Activated naive CD4-positive, alpha-beta T cell treated with anti-CD3 and anti-CD28 coated beads for 36 hours (primary cell): ENCODE measurements around the gene ARHGAP21. TPM values are rescaled to one million over a fixed set of nuclear protein-coding genes. Genes with fewer than 3 reads are reported as not detected.
"Not testable (repeated sequence)": the region's sequence is repeated elsewhere in the genome, so short reads cannot be mapped to it uniquely, and the experiment has no call there.

Experiments
- CTCF ChIA-PET: fragments of 350-600 bp; sonication (Branson Sonifier 250); formaldehyde crosslinking; loops from one replicate; lab custom pipeline; 2021; ENCODE audit warnings: antibody characterized with exemption; lab: Charles Lee
- DNase-seq: peaks from one replicate; pipeline ENCODE4 v3.0.0-alpha.2; 2020
- H3K27ac Mint-ChIP-seq: one replicate; pipeline ENCODE4 v1.8.0; 2021; ENCODE audit warnings: mild to moderate bottlenecking, mixed read lengths
- H3K27me3 Mint-ChIP-seq: one replicate; pipeline ENCODE4 v1.8.0; 2021; ENCODE audit warnings: low read depth, mixed read lengths
- H3K36me3 Mint-ChIP-seq: one replicate; pipeline ENCODE4 v1.8.0; 2021; ENCODE audit warnings: low read depth, mixed read lengths
- H3K4me1 Mint-ChIP-seq: one replicate; pipeline ENCODE4 v1.8.0; 2021; ENCODE audit warnings: low read depth, mixed read lengths
- H3K4me3 Mint-ChIP-seq: one replicate; pipeline ENCODE4 v1.8.0; 2021; ENCODE audit warnings: mild to moderate bottlenecking, moderate library complexity, mixed read lengths
- H3K9me3 Mint-ChIP-seq: one replicate; pipeline ENCODE4 v1.8.0; 2021; ENCODE audit warnings: mixed read lengths
- intact Hi-C: fragments of 100-400 bp; cut with micrococcal nuclease; formaldehyde crosslinking; loops from one replicate; pipeline ENCODE4 v1.15.1; 2023
- total RNA-seq, 2 experiments: library from RNA; stranded (reverse); gene quantifications; one replicate each; pipeline ENCODE4 v1.2.3, GENCODE V29; 2021

Gene ARHGAP21
- total RNA-seq, 2 experiments from 2014 or later, result 14.6 to 15.0 TPM

DNA sequence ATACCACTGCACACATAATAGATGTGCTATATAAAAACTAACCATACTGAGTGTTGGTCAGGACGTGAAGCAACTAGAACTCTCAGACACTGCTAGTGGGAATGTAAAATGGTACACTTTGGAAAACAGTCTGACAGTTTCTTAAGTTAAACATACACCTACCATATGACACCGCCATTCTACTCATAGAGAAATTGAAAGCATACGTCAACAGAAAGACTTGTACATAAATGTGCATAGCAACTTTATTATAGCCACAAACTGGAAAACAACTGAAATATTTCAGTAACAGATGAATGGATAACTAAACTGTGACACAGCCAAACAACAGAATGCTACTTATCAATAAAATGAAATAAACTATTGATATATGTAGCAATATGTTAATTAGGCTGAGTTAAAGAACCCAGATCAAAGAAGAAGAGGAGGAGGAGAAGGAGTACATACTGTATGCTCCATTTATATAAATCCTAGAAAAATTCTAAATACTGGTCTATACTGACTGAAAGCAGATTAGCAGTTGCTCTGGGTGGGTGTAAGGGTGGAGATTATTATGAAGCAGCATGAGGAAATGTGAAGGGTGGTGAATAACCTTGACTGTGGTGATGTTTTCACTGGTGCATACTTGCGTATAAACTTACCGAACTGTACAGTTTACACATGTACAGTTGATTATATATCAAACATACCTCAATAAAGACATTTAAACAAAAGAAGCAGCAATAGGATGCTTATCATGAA lies 48.6 kb downstream of the ARHGAP21 start:
- CTCF ChIA-PET, result no interaction called here
- no peaks in the 10 kb centered on the region for H3K27me3 Mint-ChIP-seq

DNA sequence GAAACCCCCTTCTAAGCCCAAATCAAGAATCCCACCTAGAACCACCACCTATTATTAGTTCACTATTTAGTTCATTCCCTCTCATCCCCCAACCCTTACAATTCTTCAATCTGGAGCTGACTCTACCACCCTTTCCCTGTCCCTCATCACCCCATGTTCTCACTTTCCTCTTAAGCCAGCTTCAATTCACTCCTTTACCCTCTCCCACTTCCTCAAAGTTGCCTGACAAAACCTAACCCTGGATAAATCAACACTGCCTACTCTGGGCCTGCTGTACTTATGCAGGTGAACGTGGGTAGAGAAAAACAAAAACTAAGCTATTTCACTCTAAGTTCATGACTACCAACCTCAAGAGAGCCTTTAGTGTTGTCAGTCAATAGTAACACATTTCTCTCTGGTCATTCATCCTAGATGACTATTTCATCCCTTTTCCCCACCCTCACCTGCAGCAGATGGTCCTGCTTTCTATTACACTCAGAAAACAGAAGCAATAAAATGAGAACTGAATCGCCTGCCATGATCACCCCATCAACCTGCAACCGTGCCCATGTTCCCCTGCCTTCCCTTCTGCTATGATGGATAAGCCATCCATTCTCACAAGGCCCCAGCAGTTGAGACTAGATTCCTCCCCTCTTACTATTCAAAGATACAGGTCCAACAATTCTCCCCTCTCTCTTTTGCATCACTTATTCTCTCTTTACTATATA lies 52.6 kb downstream of the ARHGAP21 start:
- no peaks in the 10 kb centered on the region for H3K27me3 Mint-ChIP-seq
- no peak overlapping the region for H3K4me3 Mint-ChIP-seq
- no peaks in the 10 kb centered on the region for H3K9me3 Mint-ChIP-seq
- DNase-seq, result no peak
- peaks cover 7% of the 10 kb centered on the region for H3K4me1 Mint-ChIP-seq
- intact Hi-C loops, result no loop called here
- H3K36me3 Mint-ChIP-seq, result no peaks in the 10 kb centered on the region
- CTCF ChIA-PET, result interaction anchor here (1.0 kb wide), 1 partner anchor 9 kb away, joined by 3 read pairs; no protein-coding TSS in a partner anchor
- H3K27ac Mint-ChIP-seq, result no peak overlapping the region

More for the DNA sequence above, 48.6 kb downstream of the ARHGAP21 start:
- Mint-ChIP-seq H3K27ac (no peak overlapping the region), H3K9me3 (no peaks in the 10 kb centered on the region), H3K36me3 (no peaks in the 10 kb centered on the region), H3K4me3 (no peak overlapping the region), H3K4me1 (peaks cover 8% of the 10 kb centered on the region)
- intact Hi-C loops, result no loop called here
- DNase-seq, result no peak

DNA sequence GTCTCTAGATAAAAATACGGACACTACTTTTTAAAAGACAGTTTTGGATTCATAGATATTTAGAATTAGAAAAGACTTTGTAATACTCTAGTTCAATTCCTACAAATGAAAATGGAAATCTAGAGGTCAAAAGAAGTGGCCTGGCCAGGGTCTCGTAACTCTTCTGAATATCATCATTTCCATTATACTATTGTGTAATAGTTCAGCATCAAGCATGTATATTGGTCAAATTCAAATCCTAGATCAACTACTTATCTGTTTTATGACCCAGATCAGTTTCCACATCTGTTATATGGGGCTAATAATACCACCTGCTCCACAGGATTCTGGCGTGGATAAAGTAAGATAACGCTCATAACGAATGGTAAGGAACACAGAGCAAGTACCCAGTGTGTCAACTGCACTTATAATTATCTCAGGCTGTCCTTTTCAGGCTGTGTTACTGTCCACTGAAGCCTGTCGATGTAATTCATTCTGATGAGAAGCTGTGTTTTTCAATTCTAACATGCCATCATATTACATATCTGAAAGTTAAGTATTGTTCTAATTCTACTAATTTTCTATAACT lies 54.3 kb downstream of the ARHGAP21 start:
- no peak overlapping the region for H3K4me3 Mint-ChIP-seq
- no peak for DNase-seq
- H3K27me3 Mint-ChIP-seq, result no peaks in the 10 kb centered on the region
- no peaks in the 10 kb centered on the region for H3K9me3 Mint-ChIP-seq
- no peaks in the 10 kb centered on the region for H3K36me3 Mint-ChIP-seq
- CTCF ChIA-PET, result no interaction called here
- intact Hi-C loops, result no loop called here
- no peak overlapping the region for H3K27ac Mint-ChIP-seq
- no peaks in the 10 kb centered on the region for H3K4me1 Mint-ChIP-seq

DNA sequence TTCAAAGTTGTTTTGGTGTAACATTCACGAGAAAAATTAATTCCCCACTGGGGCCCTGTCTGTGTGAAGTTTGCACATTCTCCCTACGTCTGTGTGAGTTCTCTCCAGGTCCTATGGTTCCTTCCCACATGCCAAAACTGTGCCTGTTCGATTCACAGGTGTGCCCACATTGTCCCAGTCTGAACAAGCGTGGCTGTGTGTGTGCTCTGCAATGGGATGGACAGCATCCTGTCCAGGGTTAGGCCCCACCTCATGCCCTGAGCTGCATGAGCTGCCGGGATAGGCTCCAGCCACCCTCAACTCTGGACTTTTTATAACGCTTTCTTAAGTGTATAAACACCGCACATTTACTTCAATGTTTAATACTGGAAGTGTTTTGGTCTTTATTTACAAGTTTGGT lies 55.4 kb downstream of the ARHGAP21 start:
- no peak for DNase-seq
- Mint-ChIP-seq H3K9me3 (no peaks in the 10 kb centered on the region), H3K27me3 (no peaks in the 10 kb centered on the region), H3K4me1 (no peaks in the 10 kb centered on the region), H3K27ac (no peak overlapping the region), H3K4me3 (no peak overlapping the region), H3K36me3 (no peaks in the 10 kb centered on the region)
- CTCF ChIA-PET, result no interaction called here
- intact Hi-C loops, result no loop called here

DNA sequence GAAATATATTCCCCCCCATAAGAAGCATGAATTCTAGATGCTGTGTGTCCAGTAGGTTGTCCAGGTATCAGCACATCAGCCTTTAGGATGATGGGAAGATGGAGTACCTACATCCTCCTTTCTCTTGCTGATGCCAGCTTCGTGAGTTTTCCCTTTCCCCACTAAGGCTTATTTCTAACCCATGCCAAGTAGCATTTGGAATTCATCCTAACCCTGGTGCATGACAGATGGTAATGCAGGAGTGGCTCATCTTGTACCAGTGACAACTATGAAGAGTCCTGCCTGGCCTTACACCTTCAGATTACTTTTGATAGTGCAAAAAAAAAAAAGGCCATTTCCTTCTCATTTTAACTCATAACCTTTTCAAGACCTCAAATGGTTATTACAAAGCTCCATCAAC lies 58.7 kb downstream of the ARHGAP21 start:
- CTCF ChIA-PET, result no interaction called here
- intact Hi-C loops, result no loop called here
- no peaks in the 10 kb centered on the region for H3K27me3 Mint-ChIP-seq
- no peak for DNase-seq
- no peak overlapping the region for H3K4me3 Mint-ChIP-seq
- H3K9me3 Mint-ChIP-seq, result no peaks in the 10 kb centered on the region
- H3K4me1 Mint-ChIP-seq, result no peaks in the 10 kb centered on the region
- H3K36me3 Mint-ChIP-seq, result no peaks in the 10 kb centered on the region
- no peak overlapping the region for H3K27ac Mint-ChIP-seq

DNA sequence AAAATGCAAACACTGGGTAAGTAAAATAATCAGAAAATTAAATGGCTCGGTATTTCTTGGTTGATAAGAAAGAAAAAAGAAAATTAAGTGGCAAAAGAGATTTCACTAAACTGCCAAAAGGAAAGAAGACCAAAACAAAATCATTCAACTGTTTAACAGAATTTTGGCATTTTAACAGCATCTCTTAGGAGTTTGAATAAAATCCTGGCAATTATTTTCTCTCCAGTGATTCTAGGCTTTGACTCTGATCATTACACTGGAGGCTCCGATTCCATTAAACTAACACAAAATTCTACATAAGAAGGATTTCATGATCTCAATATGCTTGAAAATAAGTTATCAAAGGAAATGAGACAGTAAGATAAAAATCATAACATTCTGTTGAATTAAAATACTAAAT lies 62.3 kb downstream of the ARHGAP21 start:
- no peak for DNase-seq
- Mint-ChIP-seq H3K27me3 (no peaks in the 10 kb centered on the region), H3K4me3 (no peak overlapping the region), H3K4me1 (no peaks in the 10 kb centered on the region), H3K36me3 (no peaks in the 10 kb centered on the region), H3K9me3 (no peaks in the 10 kb centered on the region), H3K27ac (no peak overlapping the region)
- intact Hi-C loops, result no loop called here
- CTCF ChIA-PET, result no interaction called here

DNA sequence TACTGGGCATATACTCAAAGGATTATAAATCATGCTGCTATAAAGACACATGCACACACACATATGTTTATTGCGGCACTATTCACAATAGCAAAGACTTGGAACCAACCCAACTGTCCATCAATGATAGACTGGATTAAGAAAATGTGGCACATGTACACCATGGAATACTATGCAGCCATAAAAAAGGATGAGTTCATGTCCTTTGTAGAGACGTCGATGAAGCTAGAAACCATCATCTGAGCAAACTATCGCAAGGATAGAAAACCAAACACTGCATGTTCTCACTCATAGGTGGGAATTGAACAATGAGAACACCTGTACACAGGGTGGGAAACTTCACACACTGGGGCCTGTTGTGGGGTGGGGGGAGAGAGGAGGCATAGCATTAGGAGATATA lies 65.4 kb downstream of the ARHGAP21 start:
- CTCF ChIA-PET, result interaction anchor here (0.9 kb wide), 1 partner anchor 41 kb away, joined by 3 read pairs; no protein-coding TSS in a partner anchor
- H3K4me1 Mint-ChIP-seq, intact Hi-C loops, H3K27me3 Mint-ChIP-seq, H3K9me3 Mint-ChIP-seq, H3K27ac Mint-ChIP-seq, H3K36me3 Mint-ChIP-seq, DNase-seq, H3K4me3 Mint-ChIP-seq: not testable (repeated sequence)

DNA sequence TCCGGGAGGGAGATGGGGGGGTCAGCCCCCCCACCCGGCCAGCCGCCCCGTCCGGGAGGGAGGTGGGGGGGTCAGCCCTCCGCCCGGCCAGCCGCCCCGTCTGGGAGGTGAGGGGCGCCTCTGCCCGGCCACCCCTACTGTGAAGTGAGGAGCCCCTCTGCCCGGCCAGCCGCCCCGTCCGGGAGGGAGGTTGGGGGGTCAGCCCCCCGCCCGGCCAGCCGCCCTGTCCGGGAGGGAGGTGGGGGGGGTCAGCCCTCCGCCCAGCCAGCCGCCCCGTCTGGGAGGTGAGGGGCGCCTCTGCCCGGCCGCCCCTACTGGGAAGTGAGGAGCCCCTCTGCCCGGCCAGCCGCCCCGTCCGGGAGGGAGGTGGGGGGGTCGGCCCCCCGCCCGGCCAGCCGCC lies 67.4 kb downstream of the ARHGAP21 start:
- H3K4me3 Mint-ChIP-seq, intact Hi-C loops, H3K4me1 Mint-ChIP-seq, CTCF ChIA-PET, H3K27ac Mint-ChIP-seq, H3K27me3 Mint-ChIP-seq, H3K9me3 Mint-ChIP-seq, DNase-seq, H3K36me3 Mint-ChIP-seq: not testable (repeated sequence)

DNA sequence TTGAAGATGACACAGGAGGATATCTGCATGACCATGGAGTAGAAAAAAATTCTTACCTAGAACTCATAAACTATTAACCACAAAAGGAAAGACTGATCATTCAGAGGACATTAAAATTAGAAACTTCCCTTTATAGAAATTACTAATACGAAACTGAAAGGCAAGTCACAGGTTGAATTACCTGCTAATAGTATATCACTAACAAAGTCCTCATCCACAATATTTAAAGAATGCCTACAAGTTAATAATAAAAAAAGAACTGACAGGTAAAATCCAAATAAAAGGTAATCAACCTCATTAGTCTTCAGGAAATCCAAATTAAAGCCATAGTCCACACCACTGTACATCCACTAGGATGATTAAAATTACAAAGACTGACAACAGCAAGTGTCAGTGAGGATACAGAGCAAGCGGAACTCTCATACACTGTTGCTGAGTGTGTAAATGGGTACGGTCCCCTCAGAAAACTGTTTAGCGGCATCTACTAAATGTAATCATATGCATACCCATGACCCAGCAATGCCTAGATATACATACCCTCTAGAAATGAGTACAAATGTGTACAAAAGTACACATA lies 71.2 kb downstream of the ARHGAP21 start:
- Mint-ChIP-seq H3K4me3 (no peak overlapping the region), H3K9me3 (peaks cover 8% of the 10 kb centered on the region), H3K36me3 (no peaks in the 10 kb centered on the region)

DNA sequence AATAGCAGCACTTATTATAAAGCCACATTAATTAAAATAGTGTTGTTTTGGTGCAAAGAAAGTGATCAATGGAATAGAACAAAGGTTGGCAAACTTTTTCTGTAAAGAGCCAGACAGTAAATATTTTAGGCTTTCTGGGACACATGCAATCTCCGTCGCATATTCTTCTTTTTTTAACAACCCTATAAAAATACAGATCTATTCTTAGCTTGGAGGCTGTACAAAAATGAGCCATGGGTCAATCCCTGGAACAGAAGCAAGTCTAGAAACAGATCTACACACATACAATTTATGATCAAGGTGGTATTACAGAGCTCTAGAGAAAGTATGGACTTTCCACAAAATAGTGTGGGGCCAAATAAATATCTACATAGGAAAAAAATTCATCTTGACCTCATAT lies 71.8 kb downstream of the ARHGAP21 start:
- DNase-seq, result no peak
- Mint-ChIP-seq H3K4me3 (no peak overlapping the region), H3K4me1 (peaks cover 3% of the 10 kb centered on the region), H3K9me3 (peaks cover 8% of the 10 kb centered on the region), H3K36me3 (no peaks in the 10 kb centered on the region), H3K27me3 (no peaks in the 10 kb centered on the region), H3K27ac (no peak overlapping the region)
- intact Hi-C loops, result no loop called here
- CTCF ChIA-PET, result no interaction called here

More for the DNA sequence above, 71.2 kb downstream of the ARHGAP21 start:
- Mint-ChIP-seq H3K27me3 (no peaks in the 10 kb centered on the region), H3K27ac (no peak overlapping the region), H3K4me1 (peaks cover 3% of the 10 kb centered on the region)
- CTCF ChIA-PET, result no interaction called here
- DNase-seq, result no peak
- intact Hi-C loops, result no loop called here

DNA sequence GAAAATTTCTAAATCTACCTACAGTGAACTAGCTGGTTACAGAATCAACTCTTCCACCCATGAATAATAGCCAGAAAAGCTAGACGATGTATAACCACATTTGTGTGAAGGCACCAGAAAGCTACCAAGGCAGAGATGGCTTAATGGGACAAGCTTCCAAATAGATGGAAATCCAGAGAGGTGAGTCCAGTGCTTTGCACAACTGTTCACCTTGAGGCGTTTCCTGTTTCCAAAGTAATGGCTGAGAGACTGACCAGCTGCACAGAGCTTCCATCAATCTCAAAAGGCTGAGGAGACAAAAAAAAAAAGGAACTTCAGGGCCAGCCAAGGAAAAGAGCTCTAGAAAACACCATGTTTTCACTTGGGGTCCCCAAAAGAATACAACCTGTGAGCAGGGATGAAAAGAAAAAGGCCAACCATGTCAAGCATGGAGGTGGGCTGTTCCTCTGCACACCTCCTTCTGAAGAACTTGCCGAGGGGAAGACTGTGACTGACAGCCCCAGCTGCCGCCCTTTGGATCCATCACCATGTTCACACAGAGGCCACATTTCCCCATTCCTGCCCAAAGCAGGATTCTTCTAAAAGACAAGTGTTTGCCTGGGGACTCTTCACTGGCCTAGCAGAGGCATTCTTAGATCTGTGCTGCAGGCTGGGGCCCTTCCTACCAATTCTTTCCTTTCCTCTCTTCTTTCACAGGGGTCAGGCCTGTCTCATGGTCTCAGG lies 72.9 kb downstream of the ARHGAP21 start:
- Mint-ChIP-seq H3K9me3 (peaks cover 8% of the 10 kb centered on the region), H3K27ac (no peak overlapping the region), H3K4me1 (peaks cover 3% of the 10 kb centered on the region), H3K36me3 (no peaks in the 10 kb centered on the region), H3K27me3 (no peaks in the 10 kb centered on the region), H3K4me3 (no peak overlapping the region)
- CTCF ChIA-PET, result interaction anchor here (0.9 kb wide), 1 partner anchor 9 kb away, joined by 3 read pairs; no protein-coding TSS in a partner anchor
- intact Hi-C loops, result no loop called here
- DNase-seq, result no peak

DNA sequence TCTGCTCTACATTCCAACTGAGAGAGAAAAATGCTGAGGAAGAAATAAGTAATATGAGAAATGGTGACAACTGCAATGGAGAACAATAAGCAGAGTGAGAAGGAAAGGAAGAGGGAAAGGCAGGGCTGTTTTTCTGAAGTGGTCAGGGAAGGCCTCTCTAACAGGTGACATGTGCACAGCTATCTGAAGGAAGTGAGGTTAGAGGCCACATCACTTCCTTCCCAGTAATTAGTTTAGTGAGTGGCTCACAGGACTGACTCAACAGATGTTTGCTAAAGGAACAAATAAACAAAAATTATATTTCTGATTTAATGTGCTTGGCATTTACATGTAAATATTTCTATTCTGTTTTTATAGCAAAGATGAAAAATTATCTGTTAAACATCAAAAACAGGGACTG lies 77.9 kb downstream of the ARHGAP21 start:
- Mint-ChIP-seq H3K9me3 (no peaks in the 10 kb centered on the region), H3K4me3 (no peak overlapping the region), H3K4me1 (no peaks in the 10 kb centered on the region), H3K27ac (no peak overlapping the region), H3K27me3 (no peaks in the 10 kb centered on the region), H3K36me3 (no peaks in the 10 kb centered on the region)
- peak; percentile 20 for DNase-seq
- CTCF ChIA-PET, result interaction anchor here (0.9 to 1.3 kb wide), 2 partner anchors 344 to 435 kb away, joined by 5 to 9 read pairs; no protein-coding TSS in a partner anchor
- intact Hi-C loops, result no loop called here
